Activated CD8-positive, alpha-beta memory T cell treated with anti-CD3 and anti-CD28 coated beads for 1 hour (primary cell): ENCODE results near the gene RNF223.
"Not testable (repeated sequence)": the region's sequence is repeated elsewhere in the genome, so short reads cannot be mapped to it uniquely, and the experiment has no call there.

Experiments used
- DNase-seq, 2 donors: peaks; one replicate each; pipeline ENCODE4 v3.0.0-alpha.2; 2020; ENCODE audit warnings: low read depth in 1 of 2; ENCODE audit errors: extremely low read depth in 1 of 2

Gene RNF223

DNA sequence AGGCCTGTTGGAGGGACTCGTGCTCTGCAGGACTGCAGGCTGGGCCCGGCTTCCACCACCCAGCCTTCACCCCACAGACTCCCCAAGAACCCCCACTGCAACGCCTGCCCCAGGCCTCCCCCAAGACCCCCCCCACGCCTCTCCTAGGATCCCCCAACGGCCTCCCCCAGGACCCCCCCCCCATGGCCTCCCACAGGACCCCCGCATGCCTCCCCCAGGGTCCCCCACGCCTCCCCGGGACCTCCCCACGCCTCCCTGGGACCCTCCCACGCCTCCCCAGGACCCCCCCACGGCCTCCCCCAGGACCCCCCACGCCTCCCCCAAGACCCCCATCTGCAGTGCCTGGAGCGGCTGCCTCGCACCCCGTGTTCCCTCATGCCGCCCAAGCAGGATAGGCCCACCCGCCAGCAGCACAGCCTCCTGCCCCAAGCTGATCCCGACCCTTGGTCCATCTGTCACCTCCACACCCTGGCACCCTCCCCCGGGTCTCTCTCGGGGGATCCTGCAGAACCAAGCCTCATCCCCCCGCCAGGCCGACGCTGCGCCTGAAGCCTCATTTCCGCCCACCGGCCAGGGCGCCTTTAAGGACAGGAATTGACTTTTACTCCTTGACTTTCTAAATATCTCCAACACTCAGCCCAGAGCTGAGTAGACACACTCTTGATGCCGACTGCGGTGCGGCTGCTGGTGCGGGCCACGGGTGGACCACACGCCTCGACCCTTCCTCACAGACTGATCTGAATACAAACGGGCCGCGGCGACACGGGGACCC lies 14.1 kb upstream of the RNF223 start:
- DNase-seq: no peak

DNA sequence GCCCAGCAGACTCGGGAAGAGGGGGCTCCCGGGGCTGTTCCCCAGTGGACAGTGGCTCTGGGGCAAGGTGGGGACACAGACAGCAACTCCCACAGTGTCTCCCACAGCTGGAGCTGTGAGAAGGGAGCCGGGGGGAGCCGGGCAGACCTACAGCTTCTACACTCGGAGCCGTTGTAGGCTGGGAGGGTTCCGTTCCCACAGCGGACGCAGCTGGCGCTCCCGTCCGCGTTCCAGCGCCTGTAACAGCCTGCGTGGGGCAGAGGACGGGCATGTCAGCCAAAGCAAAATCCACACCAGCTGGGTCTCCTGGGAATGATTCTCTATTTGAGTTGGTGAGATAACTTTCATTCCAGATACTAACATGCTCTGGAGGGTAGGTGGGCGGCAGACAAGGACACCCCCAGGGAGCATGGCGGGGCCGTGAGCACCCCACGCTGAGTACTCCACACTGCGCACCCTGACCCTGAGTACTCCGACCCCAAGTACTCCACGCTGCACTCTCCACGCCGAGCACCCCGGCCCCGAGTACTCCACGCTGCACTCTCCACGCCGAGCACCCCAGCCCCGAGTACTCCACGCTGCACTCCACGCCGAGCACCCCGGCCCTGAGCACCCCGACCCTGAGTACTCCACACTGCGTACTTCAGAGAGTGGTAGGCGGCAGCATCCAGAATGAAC lies 13.4 kb upstream of the RNF223 start:
- no peak for DNase-seq

DNA sequence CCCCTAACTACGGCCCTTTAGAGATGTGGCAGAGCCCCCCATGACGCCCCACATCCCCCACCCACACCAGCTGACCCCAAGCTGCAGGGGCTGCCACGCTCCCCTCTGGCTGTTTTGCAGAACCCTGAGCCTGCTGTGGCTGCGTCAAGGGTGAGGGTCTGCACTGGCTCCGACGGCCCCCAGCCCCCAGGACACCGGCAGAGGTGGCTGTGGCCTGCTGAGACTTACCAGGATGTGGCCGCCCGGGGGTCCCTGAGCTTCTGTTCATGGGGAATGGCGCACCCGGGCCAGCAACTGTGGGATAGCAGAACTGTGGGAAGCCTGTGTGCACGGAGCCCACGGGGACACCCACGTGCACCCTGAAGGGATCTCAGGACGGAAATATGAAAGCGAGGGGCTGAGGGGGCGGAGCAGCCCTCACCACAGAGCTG lies 12.8 kb upstream of the RNF223 start:
- DNase-seq: no peak

DNA sequence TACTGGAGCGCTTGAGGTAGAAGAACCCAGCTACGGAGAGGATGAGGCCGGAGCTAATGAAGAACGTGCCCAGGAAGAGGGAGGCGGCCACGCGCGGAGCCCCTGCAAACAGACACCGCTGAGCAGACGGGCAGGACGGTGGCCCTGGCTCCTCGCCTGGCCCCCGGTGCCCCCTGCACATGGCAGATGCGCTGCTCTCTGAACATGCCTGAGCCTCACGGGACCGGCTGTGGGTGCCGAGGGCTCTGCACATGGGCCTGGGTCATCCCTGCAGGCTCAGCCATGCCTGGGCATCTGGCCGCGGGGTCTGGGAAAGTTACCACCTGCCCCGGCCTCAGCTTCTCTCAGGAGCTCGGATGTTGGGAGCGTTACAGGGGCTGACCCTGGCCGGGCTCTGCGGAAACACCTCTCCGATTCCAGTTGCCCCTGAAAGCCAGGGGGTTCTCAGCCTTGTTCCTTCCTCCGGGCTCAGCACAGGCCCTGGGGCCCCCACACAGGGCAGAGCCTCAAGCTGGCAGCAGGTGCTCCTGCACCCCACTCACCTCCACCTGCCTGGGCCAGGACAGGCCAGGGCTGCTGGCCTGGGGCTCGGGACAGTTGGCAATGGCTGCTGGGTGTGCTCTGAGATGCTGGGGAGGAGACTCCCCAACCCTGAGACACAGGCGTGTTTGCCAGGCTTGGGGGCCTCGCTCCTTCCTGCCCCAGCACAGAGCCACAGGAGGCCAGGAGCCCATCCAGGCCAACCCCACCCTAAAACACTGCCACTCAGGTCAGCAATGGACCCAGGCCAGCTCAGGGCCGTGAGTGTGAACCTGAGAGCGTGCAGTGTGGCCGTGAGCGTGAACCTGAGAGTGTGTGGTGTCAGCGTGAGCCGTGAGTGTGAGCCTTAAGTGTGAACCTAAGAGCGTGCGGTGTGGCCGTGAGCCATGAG lies 12.1 kb upstream of the RNF223 start:
- DNase-seq: no peak

DNA sequence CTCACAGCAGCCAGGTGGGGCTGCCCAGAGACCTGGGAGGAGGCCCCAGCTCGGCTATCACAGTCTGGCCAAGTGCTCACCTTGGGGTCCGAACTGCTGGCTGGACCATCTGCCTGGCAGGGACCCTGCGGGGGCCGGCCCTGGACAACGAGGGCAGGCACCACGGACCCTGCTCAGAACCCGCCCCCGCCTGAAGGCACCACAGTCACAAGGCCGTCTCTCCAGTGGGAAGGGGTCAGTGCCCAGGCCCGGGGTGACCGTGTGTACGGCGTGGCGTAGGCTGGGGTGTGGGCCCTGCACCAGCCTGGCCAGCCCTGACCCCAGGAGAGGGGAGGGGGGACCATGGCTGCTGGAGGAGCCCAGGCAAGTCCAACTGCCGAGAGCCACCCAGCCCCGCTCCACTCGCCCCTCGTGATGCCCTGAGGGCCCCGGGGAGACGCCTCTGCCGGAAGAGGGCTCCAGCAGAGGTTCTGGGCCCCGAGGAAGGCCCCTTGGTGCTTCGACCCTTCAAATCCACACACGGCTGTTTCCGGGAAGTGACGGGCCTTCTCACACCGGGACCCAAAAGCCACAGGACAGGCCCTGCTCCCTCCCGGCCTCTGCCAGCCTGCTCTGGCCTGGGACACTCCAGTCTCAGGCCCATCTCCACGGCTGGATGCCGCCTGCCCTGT lies 11.2 kb upstream of the RNF223 start:
- no peak for DNase-seq

DNA sequence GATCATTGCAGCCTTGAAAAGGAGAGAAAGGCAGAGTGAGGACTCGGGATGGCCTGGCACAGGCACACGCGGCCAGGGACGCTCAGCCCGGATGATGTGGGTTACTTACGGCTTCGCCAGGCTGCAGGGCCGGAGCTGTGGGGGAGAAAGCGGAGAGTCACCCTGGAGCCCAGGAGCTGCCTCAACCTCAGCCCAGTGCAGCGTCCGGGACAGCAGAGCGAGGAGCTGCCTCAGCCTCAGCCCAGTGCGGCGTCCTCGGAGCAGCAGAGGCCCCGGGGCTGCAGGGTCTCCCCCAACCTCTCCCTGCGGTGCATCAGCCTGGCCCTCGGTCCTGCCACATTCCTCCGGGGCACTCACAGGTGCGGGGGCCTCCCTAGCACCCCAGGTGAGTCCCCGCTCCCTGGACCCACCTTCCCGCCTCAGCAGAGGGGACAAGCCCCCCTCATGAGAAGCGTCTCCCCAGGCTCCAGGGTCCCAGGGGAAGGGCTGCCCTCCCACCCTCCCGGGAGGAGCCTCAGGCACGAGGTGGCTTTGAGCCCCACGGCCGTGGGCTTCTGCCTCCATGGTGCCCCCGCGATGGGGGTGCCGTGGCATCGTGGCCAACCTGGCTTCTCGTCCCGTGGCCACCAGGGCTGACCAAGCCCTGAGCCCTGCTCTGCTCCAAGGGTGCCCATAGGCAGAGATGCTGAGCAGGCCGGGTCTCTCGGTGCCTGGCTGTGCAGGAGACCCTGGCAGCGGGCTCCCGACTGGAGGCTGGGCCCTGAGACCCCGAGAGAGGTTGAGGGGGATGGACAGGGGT lies 10.5 kb upstream of the RNF223 start:
- no peak for DNase-seq

DNA sequence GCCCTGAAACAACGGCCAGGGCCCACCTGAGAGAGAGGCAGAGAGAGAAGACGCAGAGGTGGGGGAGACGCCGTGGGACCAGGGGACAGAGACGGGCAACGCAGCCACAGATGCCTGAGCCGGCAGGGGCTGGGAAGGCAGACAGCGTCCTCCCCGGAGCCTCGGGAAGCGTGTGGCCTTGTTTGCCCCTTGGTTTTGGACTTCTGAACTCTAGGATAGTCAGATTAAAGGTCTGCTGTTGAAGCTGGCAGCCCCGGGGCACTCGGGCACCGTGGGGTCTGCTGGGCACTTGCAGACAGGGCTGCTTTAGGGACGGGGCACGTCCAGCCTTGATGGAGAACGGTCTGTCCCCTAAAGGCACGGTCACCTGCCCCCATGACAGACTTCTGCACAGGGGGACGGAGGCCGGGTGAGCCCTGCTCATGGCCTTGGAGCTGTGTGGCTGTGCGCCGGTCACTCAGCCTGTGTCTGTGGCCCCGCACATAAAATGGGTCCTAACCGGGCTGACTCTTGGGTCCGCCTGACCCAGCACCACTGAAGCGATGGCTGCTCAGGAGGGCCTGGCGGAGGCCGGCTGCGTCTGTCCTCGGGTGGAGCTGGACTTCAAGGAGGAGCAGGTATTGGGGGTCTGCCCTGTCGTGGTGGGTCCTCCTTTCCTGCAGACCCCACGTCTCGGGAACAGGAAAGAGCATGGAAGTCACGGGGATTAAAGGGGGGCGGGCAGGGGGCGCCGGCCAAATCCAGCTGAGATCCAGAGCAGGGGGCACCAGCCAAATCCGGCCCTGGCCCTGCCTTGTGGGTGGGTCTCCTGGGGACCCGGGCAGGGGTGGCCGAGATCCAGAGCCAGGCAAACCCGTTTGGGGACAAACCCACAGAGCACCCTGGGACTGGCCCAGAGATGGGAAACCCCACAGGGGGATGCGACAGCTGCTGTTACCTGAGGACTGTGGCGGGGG lies 9.6 kb upstream of the RNF223 start:
- no peak for DNase-seq

DNA sequence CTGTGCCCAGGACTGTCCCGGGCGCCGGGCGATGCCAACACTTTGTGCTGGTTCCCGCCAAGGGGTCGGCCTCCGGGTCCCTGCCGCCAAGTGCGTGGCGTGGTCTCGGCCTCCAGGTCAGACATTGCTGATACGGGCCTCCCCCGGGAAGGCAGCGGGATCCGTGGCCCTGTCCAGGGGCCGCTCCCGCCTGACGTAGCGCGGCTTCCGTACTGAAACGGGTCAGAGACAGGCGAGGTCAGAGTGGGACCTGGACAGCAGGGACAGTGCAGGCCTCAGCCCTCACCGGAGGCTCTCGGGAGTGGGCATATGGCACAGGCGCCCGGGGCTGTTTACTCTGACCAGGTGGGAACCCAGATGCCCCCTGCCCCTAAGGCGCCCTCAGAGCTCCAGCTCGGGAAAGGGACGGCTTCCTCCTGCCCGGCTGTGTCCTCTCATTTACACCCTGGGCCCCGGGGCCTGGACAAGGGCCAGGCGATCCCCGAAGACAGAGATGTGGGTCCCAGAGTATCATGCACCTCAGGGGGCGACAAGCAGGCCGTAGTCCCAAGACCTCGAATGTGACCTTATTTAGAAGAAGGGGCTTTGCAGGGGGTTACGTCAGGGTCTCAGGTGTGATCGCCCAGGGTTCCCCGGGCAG lies 8.8 kb upstream of the RNF223 start:
- no peak for DNase-seq

DNA sequence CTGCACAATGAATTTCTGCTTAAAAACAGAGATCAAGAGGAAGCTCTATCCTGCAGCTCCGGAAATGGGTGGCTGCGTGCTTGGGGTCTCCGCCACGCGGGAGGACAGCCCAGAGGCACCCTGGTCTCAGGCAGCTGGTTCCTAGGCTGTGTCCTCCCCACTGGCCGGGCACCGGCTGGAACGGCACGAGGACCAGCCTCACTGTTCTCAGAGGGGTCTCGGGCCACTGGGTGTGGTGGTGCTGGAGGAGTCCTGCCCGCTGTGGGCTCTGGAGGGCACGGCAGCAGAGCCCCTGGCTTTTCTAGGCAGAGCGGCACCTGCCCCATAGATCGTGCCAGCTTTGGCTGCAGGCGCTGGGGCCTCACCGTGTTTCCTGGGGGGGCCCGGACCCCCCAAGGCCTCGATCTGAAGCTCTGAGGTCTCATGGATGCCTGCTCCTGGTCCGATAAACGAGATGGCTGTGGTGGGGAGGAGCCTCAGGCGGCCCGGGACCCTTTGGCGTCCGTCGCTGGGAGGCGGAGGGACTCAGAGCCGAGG lies 8.2 kb upstream of the RNF223 start:
- no peak for DNase-seq

DNA sequence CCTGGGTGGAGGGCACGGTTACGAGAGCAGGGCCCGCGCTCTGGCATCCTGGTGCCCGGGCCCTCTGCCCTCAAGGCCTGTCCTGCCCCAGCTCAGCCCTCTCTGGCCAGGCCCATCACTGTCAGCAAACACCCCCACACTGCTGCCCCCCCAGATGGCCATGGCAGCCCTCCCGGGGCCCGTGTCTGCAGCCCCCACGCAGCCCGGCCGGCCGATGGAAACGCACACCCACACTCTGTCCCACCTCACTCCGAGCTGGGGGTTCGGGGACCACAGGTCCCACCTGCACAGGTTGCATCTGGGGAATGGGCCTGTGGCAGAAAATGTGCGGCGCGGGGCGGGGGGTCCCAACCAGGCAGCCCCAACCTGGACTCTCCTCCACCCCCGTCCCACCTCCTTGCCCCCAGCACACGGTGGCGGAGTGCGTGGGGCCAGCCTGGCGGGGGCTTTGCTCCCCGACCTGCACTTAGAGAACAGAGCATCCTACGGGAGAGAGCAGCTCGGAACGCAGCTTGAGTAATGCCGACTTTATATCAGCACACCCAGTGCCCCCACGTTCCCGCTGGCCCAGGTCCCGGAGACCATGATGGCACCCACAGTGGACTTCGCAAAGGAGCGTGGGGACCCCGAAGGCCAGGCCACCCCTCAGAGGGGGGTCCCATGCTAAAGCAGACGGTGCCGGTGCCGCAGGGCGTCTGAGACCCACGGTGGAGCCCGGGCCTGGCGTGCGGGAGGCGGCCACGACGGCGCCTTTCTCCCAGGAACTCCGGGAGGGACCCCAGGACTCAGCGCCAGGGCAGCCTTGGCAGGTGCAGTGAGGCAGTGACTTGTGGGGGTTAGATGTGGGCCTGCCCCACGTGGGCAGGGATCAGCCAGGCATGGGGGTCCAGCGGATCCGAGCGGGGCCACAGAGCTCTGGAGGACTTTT lies 7.5 kb upstream of the RNF223 start:
- no peak for DNase-seq

DNA sequence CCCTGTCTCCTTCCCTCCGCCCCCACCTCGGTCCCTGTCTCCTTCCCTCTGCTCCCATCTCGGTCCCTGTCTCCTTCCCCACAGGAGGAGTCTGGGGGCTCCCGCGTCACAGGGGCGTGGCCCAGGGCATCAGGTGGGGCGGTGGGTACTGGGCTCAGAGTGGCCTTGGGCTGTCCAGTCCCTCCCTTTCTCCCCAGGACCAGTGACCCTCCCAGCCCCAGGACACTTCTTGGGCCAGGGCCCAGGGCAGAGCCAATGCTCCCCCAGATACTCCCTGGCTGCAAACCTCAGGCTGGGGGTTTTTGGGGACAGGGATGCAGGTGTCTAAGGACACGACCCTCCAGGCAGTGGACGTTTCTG lies 6.8 kb upstream of the RNF223 start:
- no peak for DNase-seq

DNA sequence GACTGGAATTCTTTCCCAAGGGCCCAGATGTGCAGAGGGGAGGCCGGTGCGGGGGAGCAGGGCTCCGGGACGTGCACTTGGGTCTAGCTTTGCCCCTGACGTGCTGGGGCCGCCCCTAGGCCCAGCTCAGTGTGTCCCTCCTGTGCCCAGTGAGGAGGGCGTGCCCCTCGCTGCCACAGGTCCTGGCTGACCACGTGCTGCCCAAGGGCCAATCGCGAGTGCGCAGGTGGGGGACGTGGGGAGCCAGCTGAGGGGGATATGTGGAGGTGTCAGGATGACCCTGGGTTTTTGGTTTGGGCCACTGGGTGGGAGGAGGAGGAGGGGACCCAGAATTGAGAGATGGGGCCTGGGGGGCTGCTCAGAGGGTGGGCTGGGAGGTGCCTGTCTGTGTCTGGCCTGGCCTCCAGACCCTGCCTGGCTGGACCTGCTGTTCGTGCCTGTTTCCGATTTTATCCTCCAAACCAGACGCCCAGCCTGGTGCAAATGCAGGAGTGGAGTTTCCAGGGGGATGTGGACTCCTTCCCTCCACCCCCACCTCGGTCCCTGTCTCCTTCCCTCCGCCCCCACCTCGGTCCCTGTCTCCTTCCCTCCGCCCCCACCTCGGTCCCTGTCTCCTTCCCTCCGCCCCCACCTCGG lies 6.1 kb upstream of the RNF223 start:
- no peak for DNase-seq

DNA sequence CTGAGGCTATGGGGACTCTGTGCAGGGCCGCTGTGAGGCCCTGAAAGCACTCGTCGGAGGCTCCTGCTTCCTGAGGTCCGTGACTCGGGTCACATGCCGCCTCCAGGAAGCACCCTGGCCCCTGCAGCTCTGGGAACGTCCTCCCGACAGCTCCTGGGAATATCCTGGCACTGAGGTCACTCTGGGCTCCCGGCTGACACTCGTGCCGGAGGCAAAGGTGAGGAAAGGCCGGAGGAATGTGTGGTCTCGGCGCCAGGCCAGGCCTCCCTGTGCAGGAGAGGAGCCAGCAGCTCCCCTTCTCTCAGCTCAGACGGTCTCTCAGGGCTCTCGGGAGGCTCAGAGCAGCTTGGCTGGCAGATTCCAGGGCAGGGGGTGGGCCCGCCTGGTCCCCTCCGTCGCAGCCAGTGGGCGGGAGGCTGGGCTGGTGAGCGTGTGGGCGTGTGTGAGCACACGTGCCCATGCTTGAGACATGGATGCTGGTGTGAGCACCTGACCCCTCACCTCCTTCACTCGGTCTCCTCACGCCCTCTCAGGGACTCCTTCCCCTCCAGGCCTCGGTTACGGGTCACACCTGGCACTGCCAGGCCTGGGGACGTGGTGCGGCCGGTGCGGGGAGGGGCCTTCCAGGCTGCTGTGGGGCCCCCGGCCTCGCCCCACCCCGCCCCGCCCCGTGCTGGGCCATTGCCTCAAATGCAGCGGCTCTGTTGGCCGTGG lies 5.5 kb upstream of the RNF223 start:
- no peak for DNase-seq

DNA sequence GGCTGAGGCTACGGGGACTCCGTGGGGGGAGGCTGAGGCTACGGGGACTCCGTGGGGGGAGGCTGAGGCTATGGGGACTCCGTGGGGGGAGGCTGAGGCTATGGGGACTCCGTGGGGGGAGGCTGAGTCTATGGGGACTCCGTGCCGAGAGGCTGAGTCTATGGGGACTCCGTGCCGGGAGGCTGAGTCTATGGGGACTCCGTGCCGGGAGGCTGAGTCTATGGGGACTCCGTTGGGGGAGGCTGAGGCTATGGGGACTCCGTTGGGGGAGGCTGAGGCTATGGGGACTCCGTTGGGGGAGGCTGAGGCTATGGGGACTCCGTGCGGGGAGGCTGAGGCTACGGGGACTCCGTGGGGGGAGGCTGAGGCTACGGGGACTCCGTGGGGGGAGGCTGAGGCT lies 3.3 kb upstream of the RNF223 start:
- not testable (repeated sequence) for DNase-seq

DNA sequence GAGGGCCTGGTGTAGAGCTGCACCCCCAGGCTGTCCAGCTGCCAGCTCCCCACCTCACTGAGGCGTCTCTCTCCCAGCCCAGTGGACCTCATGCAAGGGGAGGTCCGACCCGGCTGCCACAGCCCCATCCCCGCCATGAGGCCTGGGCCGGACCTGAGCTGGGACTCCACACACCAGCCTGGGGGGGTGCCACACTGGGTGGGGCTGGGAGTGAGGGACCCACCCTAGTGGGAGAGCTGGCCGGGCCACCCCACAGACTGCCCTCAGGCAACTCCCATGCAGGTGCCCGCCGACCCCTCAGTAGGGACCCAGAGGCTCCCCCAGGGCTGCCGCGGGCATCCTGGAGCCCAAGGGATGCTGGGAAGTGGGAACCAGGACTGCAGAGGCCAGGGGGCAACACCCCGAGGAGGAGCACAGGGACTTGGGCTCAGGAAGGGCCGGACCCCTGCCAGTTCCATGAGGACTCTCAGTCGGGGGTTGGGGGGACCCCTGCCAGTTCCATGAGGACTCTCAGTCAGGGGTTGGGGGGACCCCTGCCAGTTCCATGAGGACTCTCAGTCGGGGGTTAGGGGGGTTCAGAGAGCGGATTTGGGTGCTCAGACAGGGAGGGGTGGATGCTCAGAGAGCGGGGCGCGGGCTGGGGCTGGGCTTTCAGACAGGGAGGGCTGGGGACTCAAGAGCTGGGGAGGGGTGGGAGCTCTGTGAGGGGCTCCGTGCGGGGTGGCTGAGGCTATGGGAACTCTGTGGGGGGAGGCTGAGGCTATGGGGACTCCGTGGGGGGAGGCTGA lies 1.2 kb upstream of the RNF223 start:
- no peak for DNase-seq
